Liver (tissue), 9 donors: Measurements from ENCODE around the gene MARCHF7. TPM values are rescaled to one million over a fixed set of nuclear protein-coding genes. Genes with fewer than 3 reads are reported as not detected.

Experiments used
- DNase-seq: peaks from one replicate; pipeline ENCODE4 v3.0.0-alpha.2; 2017; ENCODE audit warnings: low spot score
- H3K27ac ChIP-seq, 2 donors: one replicate each; pipeline ENCODE4 v1.7.0; 2013; ENCODE audit warnings: inconsistent platforms in 2 of 2, low read length in 2 of 2, control low read depth in 1 of 2, low read depth in 1 of 2, mild to moderate bottlenecking in 1 of 2
- H3K27me3 ChIP-seq, 4 donors: one replicate each; pipeline versions ENCODE4 v1.6.1 to v1.7.0; 2013; ENCODE audit warnings: low read length in 3 of 4, inconsistent platforms in 1 of 4, mild to moderate bottlenecking in 1 of 4, moderate library complexity in 1 of 4; ENCODE audit not compliant: control insufficient read depth in 4 of 4, insufficient read depth in 4 of 4
- H3K36me3 ChIP-seq, 4 donors: one replicate each; pipeline versions ENCODE4 v1.6.1 to v1.7.0; 2013; ENCODE audit warnings: low read length in 3 of 4, mild to moderate bottlenecking in 3 of 4, low read depth in 1 of 4, moderate library complexity in 1 of 4; ENCODE audit not compliant: control insufficient read depth in 4 of 4, insufficient read depth in 3 of 4
- H3K4me1 ChIP-seq, 4 donors: one replicate each; pipeline versions ENCODE4 v1.6.1 to v1.7.0; 2013; ENCODE audit warnings: low read length in 3 of 4, mild to moderate bottlenecking in 3 of 4, moderate library complexity in 1 of 4; ENCODE audit not compliant: control insufficient read depth in 4 of 4, insufficient read depth in 4 of 4
- H3K4me3 ChIP-seq, 3 donors: one replicate each; pipeline versions ENCODE4 v1.6.1 to v1.7.0; 2013; ENCODE audit warnings: low read length in 3 of 3, control low read depth in 1 of 3, low read depth in 1 of 3, mild to moderate bottlenecking in 1 of 3
- H3K9ac ChIP-seq, 2 donors: one replicate each; pipeline ENCODE4 v1.7.0; 2013; ENCODE audit warnings: low read length in 2 of 2, mild to moderate bottlenecking in 2 of 2, moderate library complexity in 2 of 2, control low read depth in 1 of 2, low read depth in 1 of 2
- H3K9me3 ChIP-seq, 4 donors: one replicate each; pipeline versions ENCODE4 v1.6.1 to v1.7.0; 2013; ENCODE audit warnings: low read length in 3 of 4; ENCODE audit not compliant: control insufficient read depth in 4 of 4
- ATF3 ChIP-seq: IDR thresholded peaks from 2 replicates; pipeline ENCODE4 v1.6.1; 2016; ENCODE audit warnings: antibody characterized with exemption
- CTCF ChIP-seq: fragments of 150-350 bp; IDR thresholded peaks from 2 replicates; pipeline ENCODE4 v1.5.1; 2017; ENCODE audit warnings: improper control_type of control experiment, low read depth, low read length; ENCODE audit not compliant: missing input control
- EGR1 ChIP-seq, 2 donors: IDR thresholded peaks; 2 replicates each; pipeline ENCODE4 v1.6.1; 2016 to 2018; ENCODE audit warnings: antibody characterized with exemption in 2 of 2, low read depth in 2 of 2
- FOXA1 ChIP-seq: IDR thresholded peaks from 2 replicates; pipeline ENCODE4 v1.6.1; 2016; ENCODE audit warnings: antibody characterized with exemption
- FOXA2 ChIP-seq: IDR thresholded peaks from 2 replicates; pipeline ENCODE4 v1.6.1; 2016; ENCODE audit warnings: antibody characterized with exemption
- GABPA ChIP-seq, 2 donors: IDR thresholded peaks in 1 of 2; conservative IDR thresholded peaks in 1 of 2; 2 replicates each; pipeline ENCODE4 v1.6.1; 2016; ENCODE audit warnings: antibody characterized with exemption in 2 of 2, mild to moderate bottlenecking in 1 of 2, moderate library complexity in 1 of 2
- HNF4A ChIP-seq, 2 donors: conservative IDR thresholded peaks; 2 replicates each; pipeline ENCODE4 v1.6.1; 2016; ENCODE audit warnings: antibody characterized with exemption in 2 of 2, mild to moderate bottlenecking in 2 of 2
- HNF4G ChIP-seq: IDR thresholded peaks from 2 replicates; pipeline ENCODE4 v1.6.1; 2016; ENCODE audit warnings: antibody characterized with exemption
- JUND ChIP-seq, 2 donors: IDR thresholded peaks; 2 replicates each; pipeline ENCODE4 v1.6.1; 2016; ENCODE audit warnings: antibody characterized with exemption in 2 of 2
- MAX ChIP-seq: IDR thresholded peaks from 2 replicates; pipeline ENCODE4 v1.6.1; 2016; ENCODE audit warnings: antibody characterized with exemption
- NR2F2 ChIP-seq: IDR thresholded peaks from 2 replicates; pipeline ENCODE4 v1.6.1; 2016; ENCODE audit warnings: antibody characterized with exemption
- RAD21 ChIP-seq, 2 donors: IDR thresholded peaks; 2 replicates each; pipeline ENCODE4 v1.6.1; 2016; ENCODE audit warnings: antibody characterized with exemption in 2 of 2, mild to moderate bottlenecking in 2 of 2
- REST ChIP-seq: IDR thresholded peaks from 2 replicates; pipeline ENCODE4 v1.6.1; 2016; ENCODE audit warnings: antibody characterized with exemption, mild to moderate bottlenecking
- RXRA ChIP-seq, 2 donors: IDR thresholded peaks; 2 replicates each; pipeline ENCODE4 v1.6.1; 2017 to 2018; ENCODE audit warnings: antibody characterized with exemption in 2 of 2, mild to moderate bottlenecking in 1 of 2
- SP1 ChIP-seq: IDR thresholded peaks from 2 replicates; pipeline ENCODE4 v1.6.1; 2018; ENCODE audit warnings: antibody characterized with exemption, mild to moderate bottlenecking
- TAF1 ChIP-seq: conservative IDR thresholded peaks from 2 replicates; pipeline ENCODE4 v1.6.1; 2016; ENCODE audit warnings: antibody characterized with exemption, mild to moderate bottlenecking
- YY1 ChIP-seq: IDR thresholded peaks from 2 replicates; pipeline ENCODE4 v1.6.1; 2016; ENCODE audit warnings: antibody characterized with exemption, mild to moderate bottlenecking
- WGBS: extraction: QIAGEN DNeasy Blood & Tissue Kit; methylation state at CpG from one replicate; pipeline ENCODE4 v1.1.7; 2013; 5-methylcytosine and 5-hydroxymethylcytosine counted together
- polyA plus RNA-seq, 2 donors: library from polyadenylated mRNA; stranded (reverse) in 1 of 2; unstranded in 1 of 2; fragments of 200-250 nt in 1 of 2; fragments of >200 nt in 1 of 2; fragmentation: Nextera tagmentation in 1 of 2; extraction: Ambion mirVana in 1 of 2; gene quantifications; one replicate each; pipeline versions ENCODE4 v1.2.1 to v1.2.3, GENCODE V29; 2013 to 2015
- total RNA-seq, 2 donors: library from RNA; depleted of rRNA; stranded (reverse); fragments of >200 nt; gene quantifications; one replicate each; pipeline ENCODE4 v1.2.3, GENCODE V29; 2014
- donor health status: healthy.
- donor health status: healthy.
- donor health status: healthy.
- donor health status: healthy.
- donor health status: healthy.

Gene MARCHF7
- total and polyA plus RNA-seq, 4 donors: 16.9 to 57.6 (median 37.5) TPM

GRCh38 chr2:159708066-159708760 is 4.1 kb upstream of the MARCHF7 start:
- DNase-seq: no peak
- no peaks in the 10 kb centered on the region for H3K27me3 ChIP-seq
- no peak overlapping the region for H3K4me3 ChIP-seq
- peaks cover 0 to 18% (median 6%) of the 10 kb centered on the region in 4 donors for H3K4me1 ChIP-seq
- H3K36me3 ChIP-seq: no peaks in the 10 kb centered on the region
- no peak overlapping the region for H3K9ac ChIP-seq
- TF ChIP-seq NR2F2 (no peak), EGR1 (IDR thresholded peaks at IDR 0.05; ENCODE audit: low read depth in 2 of 2) (no peak), ATF3 (no peak), YY1 (no peak), CTCF (no peak), REST (no peak), FOXA2 (no peak), RXRA (IDR thresholded peaks at IDR 0.05) (no peak), RAD21 (IDR thresholded peaks at IDR 0.05) (no peak), MAX (no peak), SP1 (no peak), TAF1 (no peak)
- H3K27ac ChIP-seq: no peak overlapping the region
- no peaks in the 10 kb centered on the region for H3K9me3 ChIP-seq
- WGBS: 99% methylated on average over 5 of the region's 5 CpGs

- no peak overlapping the region for H3K4me3 ChIP-seq
- H3K9me3 ChIP-seq: no peaks in the 10 kb centered on the region
- no peak overlapping the region for H3K9ac ChIP-seq
- peaks cover 0 to 3% (median 1%) of the 10 kb centered on the region in 4 donors for H3K36me3 ChIP-seq
- 69% methylated on average over 5 of the region's 5 CpGs for WGBS
- no peaks in the 10 kb centered on the region for H3K27me3 ChIP-seq
- no peak overlapping the region for H3K27ac ChIP-seq
- no peak for DNase-seq
- peaks cover 0 to 31% (median 20%) of the 10 kb centered on the region in 4 donors for H3K4me1 ChIP-seq
- TF ChIP-seq REST: no peak
- TF ChIP-seq TAF1: no peak
- TF ChIP-seq EGR1 (IDR thresholded peaks at IDR 0.05; ENCODE audit: low read depth in 2 of 2): no peak
- TF ChIP-seq MAX: no peak
- no peak for TF ChIP-seq FOXA2
- TF ChIP-seq YY1: no peak
- no peak for TF ChIP-seq CTCF
- TF ChIP-seq NR2F2: no peak
- TF ChIP-seq FOXA1: no peak
- TF ChIP-seq HNF4G: no peak
- no peak for TF ChIP-seq HNF4A (conservative IDR thresholded peaks at IDR 0.05)
- TF ChIP-seq RAD21 (IDR thresholded peaks at IDR 0.05): no peak
- TF ChIP-seq JUND (IDR thresholded peaks at IDR 0.05): no peak
- no peak for TF ChIP-seq SP1
- no peak for TF ChIP-seq GABPA (IDR thresholded peaks at IDR 0.05 in 1 of 2, conservative IDR thresholded peaks at IDR 0.05 in 1 of 2)
- TF ChIP-seq RXRA (IDR thresholded peaks at IDR 0.05): no peak
These were observed 1.6 kb upstream of the MARCHF7 start for GRCh38 chr2:159710601-159711180.
